Esophagus muscularis mucosa (tissue), 4 donors: ENCODE data around the gene SDC4. TPM values are rescaled to one million over a fixed set of nuclear protein-coding genes. Genes with fewer than 3 reads are reported as not detected.
"Not testable (repeated sequence)": the region's sequence is repeated elsewhere in the genome, so short reads cannot be mapped to it uniquely, and the experiment has no call there.

Source experiments
- DNase-seq: peaks from one replicate; pipeline ENCODE4 v3.0.0-alpha.2; 2017; ENCODE audit errors: extremely low spot score
- H3K27ac ChIP-seq, 4 donors: fragments of 200-600 bp; sonication (generic); replicated peaks in 1 of 4; 1 replicate in 3 of 4; 2 replicates in 1 of 4; pipeline ENCODE4 v1.5.1; 2016 to 2019; ENCODE audit warnings: mild to moderate bottlenecking in 1 of 4
- H3K27me3 ChIP-seq, 4 donors: fragments of 200-600 bp; sonication (generic); one replicate each; pipeline versions ENCODE4 v1.5.1 to v1.6.0; 2016 to 2019
- H3K36me3 ChIP-seq, 4 donors: fragments of 200-600 bp; sonication (generic); one replicate each; pipeline ENCODE4 v1.5.1; 2016 to 2019
- H3K4me1 ChIP-seq, 4 donors: fragments of 200-600 bp; sonication (generic); one replicate each; pipeline ENCODE4 v1.5.1; 2016 to 2019
- H3K4me3 ChIP-seq, 4 donors: fragments of 200-600 bp; sonication (generic); 1 replicate in 2 of 4; 2 replicates in 2 of 4; pipeline ENCODE4 v1.5.1; 2016 to 2019; ENCODE audit warnings: mild to moderate bottlenecking in 4 of 4, moderate library complexity in 1 of 4
- H3K9me3 ChIP-seq, 4 donors: fragments of 200-600 bp; sonication (generic); 1 replicate in 3 of 4; 2 replicates in 1 of 4; pipeline ENCODE4 v1.5.1; 2016 to 2019
- CTCF ChIP-seq, 3 experiments: fragments of 200-600 bp in 2 of 3; fragments of 450-650 bp in 1 of 3; sonication (generic) in 2 of 3; IDR thresholded peaks; one replicate each; pipeline ENCODE4 v1.5.1; 2017 to 2019; ENCODE audit warnings: antibody characterized with exemption in 3 of 3, mild to moderate bottlenecking in 2 of 3, moderate library complexity in 1 of 3
- EP300 ChIP-seq: sonication (generic); formaldehyde crosslinking; IDR thresholded peaks from one replicate; pipeline ENCODE4 v1.6.1; 2017; ENCODE audit warnings: antibody characterized with exemption
- POLR2A ChIP-seq: fragments of 450-650 bp; IDR thresholded peaks from one replicate; pipeline ENCODE4 v1.6.1; 2017; ENCODE audit warnings: antibody characterized with exemption, moderate library complexity, mild to moderate bottlenecking, low read depth
- POLR2AphosphoS5 ChIP-seq, 2 donors: sonication (generic); formaldehyde crosslinking; IDR thresholded peaks; one replicate each; pipeline ENCODE4 v1.6.1; 2017; ENCODE audit warnings: antibody characterized with exemption in 2 of 2
- WGBS: methylation state at CpG from one replicate; pipeline ENCODE4 v1.1.5; 2018; 5-methylcytosine and 5-hydroxymethylcytosine counted together
- intact Hi-C: fragments of 100-400 bp; cut with DNase I; formaldehyde crosslinking; loops from one replicate; pipeline ENCODE4 v1.15.1; 2023
- total RNA-seq, 4 donors: library from RNA; depleted of rRNA; stranded (reverse); fragments of >200 nt; gene quantifications; one replicate each; pipeline versions ENCODE4 v1.1.0 to v1.2.1, GENCODE V29; 2016

The SDC4 gene
- total RNA-seq, 4 donors from 2014 or later = 61.9 to 177 (median 72.2) TPM

- intact Hi-C loops = no loop called here
- Histone ChIP-seq H3K4me1 (peaks cover 54 to 66% (median 62%) of the 10 kb centered on the region in 4 donors), H3K36me3 (no peaks in the 10 kb centered on the region), H3K9me3 (no peaks in the 10 kb centered on the region), H3K4me3 (no peak overlapping the region), H3K27ac (peak overlapping the region; percentile 91 to 96 (median 93)), H3K27me3 (no peaks in the 10 kb centered on the region)
- WGBS = 71% methylated on average over 5 of the region's 5 CpGs
- TF ChIP-seq POLR2AphosphoS5 (IDR thresholded peaks at IDR 0.05) = peak in 1 of 2 donors; percentile 36
- no peak for TF ChIP-seq POLR2A
- TF ChIP-seq CTCF (IDR thresholded peaks at IDR 0.05) = no peak
- TF ChIP-seq EP300 = no peak
- no peak for DNase-seq
Observed at GRCh38 chr20:45355209-45356084, 7.2 kb upstream of the SDC4 start.

GRCh38 chr20:45354423-45355208 is 6.4 kb upstream of the SDC4 start:
- 62% methylated on average over 9 of the region's 9 CpGs for WGBS
- peaks cover 46 to 58% (median 54%) of the 10 kb centered on the region in 4 donors for H3K4me1 ChIP-seq

GRCh38 chr20:45353746-45354145 is 5.5 kb upstream of the SDC4 start:
- WGBS = 94% methylated on average over 1 of the region's 1 CpG
- Histone ChIP-seq H3K36me3 (no peaks in the 10 kb centered on the region), H3K4me3 (no peak overlapping the region), H3K4me1 (peaks cover 37 to 53% (median 51%) of the 10 kb centered on the region in 4 donors), H3K9me3 (no peaks in the 10 kb centered on the region), H3K27ac (peak overlapping the region; percentile 91 to 96 (median 93)), H3K27me3 (no peaks in the 10 kb centered on the region)
- DNase-seq = no peak
- no peak for TF ChIP-seq CTCF (IDR thresholded peaks at IDR 0.05)
- no peak for TF ChIP-seq POLR2A
- TF ChIP-seq EP300 = no peak
- TF ChIP-seq POLR2AphosphoS5 (IDR thresholded peaks at IDR 0.05) = no peak
- intact Hi-C loops = no loop called here

More at GRCh38 chr20:45354423-45355208, 6.4 kb upstream of the SDC4 start:
- TF ChIP-seq POLR2A = no peak
- no peak for TF ChIP-seq CTCF (IDR thresholded peaks at IDR 0.05)
- peak in 1 of 2 donors; percentile 25 for TF ChIP-seq POLR2AphosphoS5 (IDR thresholded peaks at IDR 0.05)
- no peak for TF ChIP-seq EP300
- no peaks in the 10 kb centered on the region for H3K27me3 ChIP-seq
- H3K27ac ChIP-seq = peak overlapping the region; percentile 91 to 96 (median 93)
- no peaks in the 10 kb centered on the region for H3K9me3 ChIP-seq
- DNase-seq = no peak
- intact Hi-C loops = no loop called here
- H3K36me3 ChIP-seq = no peaks in the 10 kb centered on the region
- no peak overlapping the region for H3K4me3 ChIP-seq

GRCh38 chr20:45352729-45353128 is 4.5 kb upstream of the SDC4 start:
- H3K36me3 ChIP-seq = no peaks in the 10 kb centered on the region
- no peaks in the 10 kb centered on the region for H3K9me3 ChIP-seq
- TF ChIP-seq EP300 = no peak
- no peak for TF ChIP-seq POLR2A
- no peak for TF ChIP-seq CTCF (IDR thresholded peaks at IDR 0.05)
- no peak for TF ChIP-seq POLR2AphosphoS5 (IDR thresholded peaks at IDR 0.05)
- H3K27me3 ChIP-seq = no peaks in the 10 kb centered on the region
- intact Hi-C loops = no loop called here
- 83% methylated on average over 3 of the region's 3 CpGs for WGBS
- H3K4me1 ChIP-seq = peaks cover 27 to 48% (median 45%) of the 10 kb centered on the region in 4 donors
- H3K4me3 ChIP-seq = no peak overlapping the region
- H3K27ac ChIP-seq = peak overlapping the region in 1 of 4 donors; percentile 93
- no peak for DNase-seq

- WGBS = 92% methylated on average over 10 of the region's 10 CpGs
Observed at GRCh38 chr20:45350795-45351194, 2.6 kb upstream of the SDC4 start.

More at GRCh38 chr20:45350795-45351194, 2.6 kb upstream of the SDC4 start:
- H3K27ac ChIP-seq, H3K9me3 ChIP-seq, DNase-seq, H3K36me3 ChIP-seq, H3K27me3 ChIP-seq, intact Hi-C loops, H3K4me3 ChIP-seq: not testable (repeated sequence)
- H3K4me1 ChIP-seq = peaks cover 21 to 51% (median 45%) of the 10 kb centered on the region in 4 donors
